Myocyte (in vitro differentiated cells): ENCODE measurements around the gene CIB4. TPM values are rescaled to one million over a fixed set of nuclear protein-coding genes. Genes with fewer than 3 reads are reported as not detected.

Experiments
- DNase-seq: peaks from one replicate; pipeline ENCODE4 v3.0.0-alpha.2; 2012; ENCODE audit warnings: low read depth
- polyA plus RNA-seq: library from polyadenylated mRNA; unstranded; fragments of >200 nt; gene quantifications from one replicate; pipeline ENCODE4 v1.2.1, GENCODE V29; 2012; ENCODE audit warnings: missing spikeins
- total RNA-seq: library from RNA; depleted of rRNA; stranded (reverse); fragments of >200 nt; gene quantifications from 2 replicates; pipeline ENCODE4 v1.2.3, GENCODE V29; 2014

Gene CIB4
- total RNA-seq: not detected in 2 replicates
- polyA plus RNA-seq: not detected

GRCh38 chr2:26640781-26641564 lies at the start of gene CIB4:
Gene CIB4, minus strand, starts transcription at chr2:26641366. Its CDS starts 52 bp downstream, at chr2:26641314.
- no peak for DNase-seq

DNA sequence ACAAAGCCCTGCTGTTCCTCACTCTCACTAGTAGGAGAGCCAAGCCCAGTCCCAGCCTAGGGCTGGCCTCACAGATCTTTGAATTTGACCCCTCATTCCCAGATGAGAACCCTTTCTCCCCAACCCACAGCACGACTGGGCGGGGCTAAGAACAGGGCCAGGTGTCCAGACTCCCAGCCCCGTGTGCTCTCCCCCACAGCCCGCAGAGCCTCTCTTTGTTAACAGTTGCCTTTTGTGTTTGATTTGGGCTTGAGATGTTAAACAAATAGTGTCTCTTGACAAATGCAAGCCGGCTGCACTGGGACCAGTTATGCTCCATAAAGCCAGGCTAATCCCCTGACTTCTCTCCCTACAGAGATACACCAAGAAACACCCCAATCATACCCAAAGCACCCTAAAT lies 46.6 kb upstream of the CIB4 start:
- DNase-seq: no peak

DNA sequence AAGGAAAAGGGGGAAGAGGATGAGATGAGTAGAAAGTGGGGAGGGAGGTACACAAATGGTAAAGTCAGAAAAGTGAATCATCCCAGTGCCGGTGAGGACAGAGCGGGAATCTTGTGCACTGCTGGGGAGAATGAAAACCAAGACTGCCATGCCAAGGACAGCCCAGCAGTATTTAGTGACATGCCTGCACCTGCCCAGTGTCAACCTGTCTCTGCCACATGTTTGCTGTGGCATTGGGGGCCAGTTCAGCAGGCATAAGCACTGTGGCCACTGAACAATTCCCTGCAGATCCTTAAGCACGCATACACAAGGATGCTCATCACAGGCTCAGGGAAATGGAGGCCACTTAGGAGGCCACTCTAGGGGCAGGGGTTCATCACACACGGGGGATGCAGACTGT lies 46.2 kb upstream of the CIB4 start:
- DNase-seq: no peak

GRCh38 chr2:26685989-26686839 lies 45.0 kb upstream of the CIB4 start:
- DNase-seq: no peak

DNA sequence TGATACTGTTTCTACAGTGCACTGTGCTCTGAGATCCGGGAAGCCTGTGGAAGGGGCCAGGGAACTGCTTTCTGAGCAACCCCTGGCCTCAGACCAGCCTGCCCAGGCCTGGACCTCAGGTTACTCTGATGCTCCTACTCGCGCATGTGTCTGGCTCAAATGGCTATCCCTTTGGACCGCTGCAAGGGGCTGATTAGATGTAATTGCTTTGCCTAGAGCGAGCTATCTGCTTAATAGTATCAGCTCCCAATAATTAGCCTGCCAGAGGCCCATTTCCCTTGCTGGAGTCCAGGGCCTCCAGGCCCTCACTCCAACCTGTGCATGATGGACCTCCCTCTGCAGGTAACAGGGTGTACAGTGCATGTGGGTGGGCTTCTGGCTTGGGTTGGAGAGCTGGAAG lies 44.2 kb upstream of the CIB4 start:
- no peak for DNase-seq

GRCh38 chr2:26683583-26683982 lies 42.4 kb upstream of the CIB4 start:
- DNase-seq: no peak

GRCh38 chr2:26682155-26682554 lies 41.0 kb upstream of the CIB4 start:
- DNase-seq: no peak

- no peak for DNase-seq
Observed at GRCh38 chr2:26681656-26682055, 40.5 kb upstream of the CIB4 start.

GRCh38 chr2:26679867-26680266 lies 38.7 kb upstream of the CIB4 start:
- DNase-seq: no peak

DNA sequence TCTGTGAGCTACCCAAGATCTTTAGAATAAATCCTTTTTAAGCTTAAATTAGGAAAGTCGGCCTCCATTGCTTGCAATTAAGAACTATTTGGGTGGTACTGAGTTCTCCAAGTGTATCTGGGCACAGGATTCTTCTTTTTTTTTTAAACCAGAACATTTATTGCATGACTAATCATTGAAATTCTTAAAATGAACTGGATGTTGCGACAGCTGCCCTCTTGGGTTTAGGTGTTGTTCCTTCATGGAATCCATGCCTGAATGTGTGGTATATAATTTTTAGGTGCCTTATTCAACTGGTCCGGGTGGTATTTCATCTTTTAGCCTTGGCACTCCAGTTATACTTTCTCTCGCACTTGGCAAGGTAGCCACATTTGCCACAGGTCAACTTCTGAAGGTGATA lies 36.9 kb upstream of the CIB4 start:
- DNase-seq: no peak

GRCh38 chr2:26675651-26676255 lies 34.6 kb upstream of the CIB4 start:
- DNase-seq: peak; percentile 18

DNA sequence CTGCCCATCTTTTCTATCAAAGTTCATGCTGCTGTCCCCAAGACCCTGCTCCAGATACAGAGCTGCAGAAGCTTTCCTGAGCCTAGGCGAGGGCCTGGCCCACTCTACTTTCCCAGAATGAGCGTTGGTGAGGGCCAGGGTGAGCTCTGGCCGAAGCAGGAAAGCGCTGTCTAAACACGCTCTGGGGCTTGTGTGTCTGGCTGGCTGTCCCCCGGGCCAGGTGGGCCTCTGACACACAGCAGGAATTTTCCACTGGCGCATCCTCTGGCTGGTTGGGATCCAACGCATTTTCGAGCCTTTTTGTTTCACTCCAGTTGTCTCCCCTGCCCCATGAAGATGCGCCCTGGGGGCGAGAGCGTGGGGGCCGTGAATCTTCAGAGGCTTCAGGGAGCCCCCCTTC lies 33.6 kb upstream of the CIB4 start:
- DNase-seq: no peak

DNA sequence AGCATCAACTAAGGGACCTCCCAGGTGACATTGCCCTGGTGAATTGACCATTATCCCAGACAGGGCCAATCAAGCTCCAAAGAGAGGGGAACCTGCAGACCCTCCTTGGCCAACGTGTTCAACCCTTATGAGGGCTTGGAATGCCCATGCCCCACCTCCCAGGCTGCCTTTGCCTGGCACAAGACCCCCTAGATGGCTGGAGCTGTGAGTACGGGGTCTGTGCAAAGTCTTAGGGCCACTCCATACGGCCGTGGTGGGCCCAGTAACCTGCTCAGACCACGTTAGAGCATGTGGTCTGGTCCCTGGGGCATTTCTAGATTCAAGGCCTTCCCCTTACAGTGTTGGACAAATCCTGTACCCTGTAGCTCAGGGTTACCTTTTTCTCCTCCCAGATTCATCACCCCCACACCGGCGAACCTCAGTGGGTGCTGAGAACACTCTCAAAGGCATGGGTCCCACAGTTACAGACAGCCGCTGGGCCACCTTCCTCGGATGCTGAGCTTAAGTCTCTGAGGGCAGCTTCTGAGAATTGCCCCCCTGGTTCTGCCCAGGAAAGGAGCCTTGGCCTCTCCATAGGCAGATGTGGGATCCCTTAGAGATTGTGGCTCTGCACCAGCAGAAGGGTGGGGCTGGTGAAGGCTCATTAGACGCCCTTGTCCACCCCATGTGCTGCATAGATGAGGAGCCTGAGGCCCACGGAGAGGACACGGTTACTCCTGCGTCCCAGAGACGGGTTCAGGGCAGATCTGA lies 33.0 kb upstream of the CIB4 start:
- DNase-seq: no peak

DNA sequence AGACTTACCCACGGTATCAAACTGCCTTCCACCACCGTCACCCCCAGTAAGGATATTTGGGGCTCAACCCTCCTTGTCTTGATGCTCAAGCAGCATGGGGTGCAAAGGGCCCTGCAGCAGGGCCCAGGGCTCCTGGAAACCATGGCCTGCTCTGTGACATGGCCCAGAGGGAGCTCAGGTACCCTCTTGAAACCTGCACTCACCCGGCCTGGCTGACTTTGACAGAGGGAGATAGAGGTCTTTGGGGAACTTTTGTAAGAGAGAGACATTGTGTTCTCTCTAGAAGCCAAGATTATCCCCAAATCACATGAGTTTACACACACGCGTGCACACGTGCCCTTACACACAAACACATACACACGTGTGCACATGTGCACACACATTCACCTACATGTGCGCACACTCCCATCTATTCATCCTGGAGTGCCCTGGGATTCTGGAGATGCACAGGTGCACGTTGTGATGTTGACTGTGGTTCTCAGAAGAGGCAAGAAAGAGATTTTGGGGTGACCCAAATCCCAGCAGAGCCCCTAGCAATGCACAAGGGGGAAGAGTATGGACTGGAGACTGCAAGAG lies 31.7 kb upstream of the CIB4 start:
- no peak for DNase-seq

DNA sequence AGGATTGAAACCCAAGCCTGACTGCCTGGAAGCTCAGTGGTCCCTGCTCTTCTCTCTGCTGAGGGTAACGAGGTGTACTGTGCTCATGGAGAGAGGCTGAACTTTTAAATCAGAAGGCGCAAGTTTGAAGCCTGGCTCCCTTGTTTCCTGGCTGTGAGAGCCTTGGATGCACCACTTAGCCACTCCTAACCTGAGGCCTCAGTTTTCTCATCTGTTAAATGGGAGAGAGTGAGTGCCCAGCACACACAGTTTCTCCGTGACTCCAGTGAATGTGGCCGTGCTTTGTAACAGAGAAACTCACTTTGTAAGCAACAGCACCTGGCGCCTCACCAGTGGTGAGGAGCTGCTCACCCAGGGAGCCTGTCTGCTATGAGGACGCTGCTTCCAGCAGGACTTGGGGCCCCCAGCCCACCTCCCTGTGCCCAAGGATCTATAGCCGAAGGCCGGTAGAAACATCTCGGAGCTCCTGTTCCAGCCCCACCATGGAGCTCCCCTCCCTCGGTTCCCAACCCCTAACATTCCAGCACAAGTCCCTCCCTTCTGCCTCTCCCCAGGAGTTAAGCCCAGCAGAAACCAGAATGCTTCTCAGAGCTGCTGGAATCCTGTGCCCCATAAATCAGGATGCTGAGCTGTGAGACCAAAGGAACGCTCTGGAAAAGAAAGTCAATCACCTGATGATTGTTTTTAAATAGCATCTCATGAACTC lies 31.1 kb upstream of the CIB4 start:
- no peak for DNase-seq

DNA sequence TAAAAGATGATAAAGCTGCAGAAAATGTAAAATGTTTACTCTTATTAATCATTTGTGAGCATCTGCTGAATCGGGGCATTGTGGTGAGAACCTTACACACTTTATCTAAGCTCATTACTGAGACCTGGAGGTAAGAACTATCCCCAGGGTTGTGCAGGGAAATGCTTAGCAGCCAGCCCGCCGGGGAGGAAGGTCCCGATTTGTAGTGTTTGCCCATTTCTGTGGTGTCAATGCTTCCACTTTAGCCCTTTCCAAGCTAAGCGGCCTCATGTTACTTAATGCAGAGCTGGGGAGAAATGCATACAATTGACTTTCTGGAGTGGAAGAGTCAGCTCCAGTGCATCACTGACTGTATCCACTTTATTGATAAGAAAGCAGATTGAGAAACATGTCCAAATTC lies 30.5 kb upstream of the CIB4 start:
- no peak for DNase-seq

- DNase-seq: no peak
Observed at GRCh38 chr2:26670931-26671460, 29.8 kb upstream of the CIB4 start.

GRCh38 chr2:26670171-26670570 lies 29.0 kb upstream of the CIB4 start:
- DNase-seq: no peak

GRCh38 chr2:26668856-26669750 lies 27.9 kb upstream of the CIB4 start:
- no peak for DNase-seq
